Endometrial microvascular endothelial cells (primary cell): Measurements from ENCODE around the gene COL25A1. TPM values are rescaled to one million over a fixed set of nuclear protein-coding genes. Genes with fewer than 3 reads are reported as not detected.

ENCODE experiments used
- in situ Hi-C: cut with HindIII; loops from 2 replicates; pipeline ENCODE4 v1.10.0; 2017; ENCODE audit warnings: low sequenced_read_pairs, low pct_unique_long_range_greater_than_20kb; ENCODE audit errors: inconsistent ontology term
- total RNA-seq: library from RNA; depleted of rRNA; stranded (reverse); fragments of >200 nt; gene quantifications from one replicate; pipeline ENCODE4 v1.2.3, GENCODE V29; 2015; ENCODE audit errors: inconsistent ontology term

The COL25A1 gene
- 4.3 TPM for total RNA-seq

DNA sequence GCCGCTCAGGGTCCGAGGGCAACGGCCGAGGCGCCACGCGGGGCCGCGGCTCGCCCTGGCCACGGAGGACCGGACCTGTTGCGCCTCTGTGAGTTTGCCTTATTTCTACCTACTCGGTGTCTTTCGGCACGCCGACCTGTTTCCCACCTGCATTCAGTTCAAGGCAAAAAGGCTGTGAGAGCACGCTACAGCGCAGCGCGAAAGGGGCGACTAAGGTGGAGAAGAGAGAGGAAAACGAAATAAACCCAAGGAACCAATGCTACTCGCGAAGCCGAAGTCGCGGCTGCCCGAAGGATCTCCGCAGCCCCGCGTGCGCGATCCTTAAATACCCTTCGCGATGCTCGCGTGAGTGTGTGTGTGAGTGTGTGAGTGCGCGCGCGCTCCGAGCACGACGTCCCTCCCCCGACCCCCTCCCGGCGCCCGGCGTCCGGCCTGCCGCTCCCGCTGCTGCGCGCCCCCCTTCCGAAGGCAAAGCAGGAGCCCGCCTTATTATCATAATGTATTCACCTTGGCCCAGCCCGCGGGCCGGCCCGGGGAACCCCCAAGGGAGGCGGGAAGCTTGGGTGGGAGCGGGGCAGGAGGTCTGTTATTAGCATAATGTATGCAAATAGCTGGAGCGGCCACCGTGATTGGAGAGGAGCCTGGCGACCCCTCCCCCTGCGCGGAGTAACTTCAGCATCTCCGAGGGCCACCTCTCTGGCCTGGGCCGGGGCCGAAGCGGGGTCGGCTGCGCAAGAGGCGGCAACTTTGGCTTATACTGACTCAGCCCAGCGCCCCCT, at the start of gene COL25A1:
Gene COL25A1 (minus strand): TSS at position 298 of the 779 bp plus-strand sequence.
- in situ Hi-C loops = no loop called here

GRCh38 chr4:109350121-109350520, 47.7 kb upstream of the COL25A1 start:
- in situ Hi-C loops = no loop called here

DNA sequence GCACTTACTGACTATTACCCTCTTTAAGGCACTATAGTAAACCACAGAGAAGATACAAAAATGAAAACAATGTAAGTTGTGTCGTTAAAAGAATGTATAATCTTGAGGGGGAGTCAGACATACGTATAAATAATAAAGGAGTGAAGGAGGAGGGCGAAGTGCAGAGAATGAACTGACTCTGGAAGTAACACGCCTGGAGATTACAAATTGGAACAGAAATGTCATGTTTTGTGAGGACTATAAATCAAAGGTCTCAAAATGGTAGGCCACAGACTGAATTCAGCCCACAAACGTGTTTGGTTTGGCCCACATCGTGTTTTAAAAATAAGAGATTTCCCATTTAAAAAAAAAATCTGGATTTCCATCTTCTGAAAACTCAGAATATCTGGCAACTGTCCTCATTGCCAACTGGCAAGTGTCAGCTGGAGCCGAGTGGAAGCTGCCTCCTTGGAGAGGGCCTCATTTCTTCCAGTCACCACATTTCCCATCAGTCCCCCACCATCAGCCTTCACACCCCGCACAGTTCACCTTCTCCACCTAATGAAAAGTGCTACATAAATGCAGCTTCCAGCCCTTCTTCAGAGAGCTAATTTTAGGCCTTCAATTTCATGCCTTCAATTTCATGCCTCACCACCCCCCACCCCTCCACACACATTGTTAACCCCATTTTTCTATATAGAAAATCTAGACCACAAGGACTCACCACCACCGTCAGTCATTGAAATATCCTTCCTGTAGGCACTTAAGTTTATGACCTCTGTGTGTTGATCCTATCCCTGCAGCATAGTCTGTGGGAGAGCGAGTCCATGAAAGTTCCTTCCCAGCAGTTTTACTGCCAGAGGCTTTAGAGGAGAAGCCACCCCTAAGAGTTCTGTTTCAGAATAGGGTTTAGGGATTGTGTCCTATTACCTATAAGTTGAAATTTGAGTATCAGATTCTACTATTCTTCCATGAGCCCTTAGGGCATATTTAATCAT, 32.0 kb upstream of the COL25A1 start:
- in situ Hi-C loops = no loop called here

GRCh38 chr4:109332926-109333464, 30.5 kb upstream of the COL25A1 start:
- in situ Hi-C loops = no loop called here

GRCh38 chr4:109327641-109328040, 25.2 kb upstream of the COL25A1 start:
- in situ Hi-C loops = no loop called here

GRCh38 chr4:109325698-109326097, 23.2 kb upstream of the COL25A1 start:
- in situ Hi-C loops = no loop called here

- in situ Hi-C loops = no loop called here
These were observed 20.9 kb upstream of the COL25A1 start for GRCh38 chr4:109323348-109323747.

DNA sequence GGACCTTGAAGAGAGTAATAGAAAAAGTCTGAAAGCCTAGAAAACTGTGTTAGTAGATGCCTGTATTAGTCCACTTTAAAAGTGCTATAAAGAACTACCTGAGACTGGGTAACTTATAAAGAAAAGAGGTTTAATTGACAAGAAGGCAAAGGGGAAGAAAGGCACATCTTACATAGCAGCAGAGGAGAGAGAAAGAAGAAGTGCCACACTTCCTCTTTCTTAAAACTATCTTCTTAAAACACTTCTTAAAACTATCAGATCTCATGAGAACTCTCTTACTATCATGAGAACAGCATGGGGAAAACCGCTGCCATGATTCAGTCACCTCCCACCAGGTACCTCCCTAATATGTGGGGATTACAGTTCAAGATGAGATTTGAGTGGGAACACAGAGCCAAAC, 18.8 kb upstream of the COL25A1 start:
- in situ Hi-C loops = no loop called here

DNA sequence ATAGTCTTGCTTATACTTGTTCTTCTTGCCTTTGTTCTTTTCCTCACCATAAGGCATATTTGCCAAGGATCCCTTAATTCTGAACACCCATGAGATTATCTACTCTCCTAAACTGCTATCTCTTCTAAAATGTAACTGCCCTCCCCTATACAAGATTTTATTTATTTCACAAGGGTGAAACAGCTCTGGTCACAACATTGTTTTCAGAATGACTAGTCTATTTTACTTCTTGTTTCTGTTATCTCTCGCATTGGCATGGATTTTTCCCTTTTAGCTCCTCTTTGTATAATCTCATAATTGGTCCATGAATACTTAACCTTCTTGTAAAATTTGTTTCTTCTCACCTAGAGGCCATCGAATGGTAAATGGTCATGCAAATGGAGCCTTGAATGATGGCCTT, 17.2 kb upstream of the COL25A1 start:
- in situ Hi-C loops = no loop called here

- in situ Hi-C loops = no loop called here
These were observed 16.7 kb upstream of the COL25A1 start for GRCh38 chr4:109319156-109319555.

- in situ Hi-C loops = no loop called here
These were observed 13.4 kb upstream of the COL25A1 start for GRCh38 chr4:109315818-109316217.

GRCh38 chr4:109315341-109315740, 12.9 kb upstream of the COL25A1 start:
- in situ Hi-C loops = no loop called here

DNA sequence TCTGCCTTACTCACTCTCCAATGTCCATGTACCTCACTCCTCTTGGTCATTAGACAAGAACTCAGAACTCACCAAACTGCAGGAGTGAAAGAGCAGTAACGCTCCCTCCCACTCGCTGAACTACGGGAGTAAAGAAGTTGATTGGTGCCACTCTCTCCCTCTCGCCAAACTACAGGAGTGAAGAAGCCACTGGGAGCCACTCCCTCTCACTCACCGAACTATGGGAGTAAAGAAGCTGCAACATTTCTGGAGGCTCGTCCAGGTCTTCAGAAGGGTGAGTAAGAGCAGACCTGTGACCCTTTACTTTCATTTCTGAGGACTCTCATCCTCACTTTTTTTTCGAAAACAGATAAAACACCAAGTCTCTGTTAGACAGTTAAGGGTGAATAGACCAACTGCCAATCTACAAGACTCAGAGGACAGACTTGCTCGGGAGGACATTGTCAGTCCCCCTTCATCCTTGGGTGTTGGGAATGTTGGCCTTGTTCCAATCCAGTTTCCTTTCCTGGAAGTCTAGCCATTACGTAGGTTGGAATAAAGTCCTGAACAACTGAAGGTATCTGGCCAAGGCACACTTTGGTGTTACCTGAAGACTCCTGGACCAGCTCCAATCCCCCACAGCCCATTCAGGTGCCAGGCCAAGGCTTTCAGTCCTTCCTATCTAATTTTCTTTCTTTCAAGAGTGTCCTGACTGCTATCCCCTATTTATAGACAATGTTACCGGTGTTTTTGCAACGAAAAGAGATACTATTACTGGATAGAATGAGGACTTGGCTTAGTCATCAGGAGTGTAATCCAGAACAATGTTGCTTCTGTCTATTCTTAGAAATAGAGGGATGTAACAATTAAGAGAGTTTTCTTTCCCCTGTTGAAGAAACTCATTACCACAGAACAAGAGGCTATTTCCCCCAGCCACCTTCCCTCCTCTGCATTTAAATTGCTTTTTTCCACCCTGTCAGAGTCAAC, 11.0 kb upstream of the COL25A1 start:
- in situ Hi-C loops = no loop called here

DNA sequence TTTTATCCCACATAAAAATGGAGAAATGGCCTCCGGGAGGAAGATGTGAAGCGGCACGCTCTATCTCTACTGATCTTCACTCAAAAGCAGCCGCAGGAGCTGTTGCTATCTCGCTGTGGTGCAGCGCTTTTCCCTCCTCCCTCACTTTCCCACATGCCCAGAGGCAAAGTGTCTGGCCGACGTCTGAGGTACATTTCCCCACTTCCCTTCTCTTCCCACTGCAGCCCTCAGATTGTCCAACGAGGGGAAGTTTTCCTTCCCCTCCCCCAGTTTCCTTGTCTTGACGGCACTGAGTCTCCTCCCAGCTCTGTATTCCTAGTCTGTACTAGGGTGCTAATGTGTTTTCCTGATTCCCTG, 660 bp upstream of the COL25A1 start:
- in situ Hi-C loops = no loop called here

- in situ Hi-C loops = no loop called here
These were observed 652 bp downstream of the COL25A1 start for GRCh38 chr4:109301651-109302360.

DNA sequence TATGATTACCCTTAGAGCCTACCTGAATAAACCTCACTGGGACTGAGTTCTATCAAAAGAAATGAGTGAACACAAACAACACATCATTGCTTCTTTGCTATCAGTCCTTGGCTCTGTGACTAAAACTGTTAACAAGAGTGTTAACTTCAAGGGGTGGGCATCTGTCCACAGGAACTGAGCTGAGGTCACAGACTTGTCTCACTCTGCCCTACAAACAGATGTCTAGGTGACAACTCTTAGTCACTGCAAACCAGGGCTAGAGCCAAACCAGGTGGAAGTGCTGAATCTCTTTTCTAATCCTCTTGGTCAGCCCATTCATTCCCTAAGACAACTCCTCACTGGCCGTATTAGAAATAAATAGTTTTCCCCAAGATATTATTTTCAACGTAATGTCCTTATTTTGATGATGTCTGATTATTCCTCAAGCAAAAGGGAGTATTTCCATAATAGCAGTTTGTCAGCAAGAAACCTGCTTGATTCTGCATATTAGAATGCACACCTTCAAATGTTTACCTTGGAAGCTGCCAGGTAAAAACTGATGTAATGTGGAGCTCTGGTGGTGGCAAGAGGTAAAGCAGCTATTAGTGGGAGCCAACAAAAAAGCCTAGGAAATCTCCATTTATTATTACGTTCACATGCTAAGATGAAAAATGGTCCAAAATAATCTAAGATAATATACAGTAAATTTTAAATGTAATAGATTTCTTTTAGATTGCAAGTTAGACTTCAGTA, 4.0 kb downstream of the COL25A1 start:
- in situ Hi-C loops = no loop called here

- in situ Hi-C loops = no loop called here
These were observed 5.9 kb downstream of the COL25A1 start for GRCh38 chr4:109296527-109296926.
